BJ (cell line): ENCODE measurements around the gene SLC1A5. TPM values are rescaled to one million over a fixed set of nuclear protein-coding genes. Genes with fewer than 3 reads are reported as not detected.

Experiments used
- CTCF ChIA-PET: fragments of 350-600 bp; formaldehyde crosslinking; extraction: SDS; loops from one replicate; lab custom pipeline; 2021; ENCODE audit warnings: antibody characterized with exemption, inconsistent platforms; lab: Yijun Ruan, JAX
- POLR2A ChIA-PET: fragments of 300-600 bp; sonication (Branson Sonifier 250); formaldehyde crosslinking; extraction: SDS; loops from one replicate; lab custom pipeline; 2021; ENCODE audit warnings: antibody characterized with exemption; lab: Charles Lee
- DNase-seq: peaks from one replicate; pipeline ENCODE4 v3.0.0-alpha.2; 2011; ENCODE audit warnings: low read depth
- H3K27me3 ChIP-seq: 2 replicates; pipeline ENCODE4 v1.6.0; 2011; ENCODE audit warnings: low read length; ENCODE audit not compliant: control insufficient read depth, insufficient read depth
- H3K36me3 ChIP-seq: 2 replicates; pipeline ENCODE4 v1.5.1; 2011; ENCODE audit warnings: low read length; ENCODE audit not compliant: control insufficient read depth, insufficient read depth
- H3K4me3 ChIP-seq: 2 replicates; pipeline ENCODE4 v1.5.1; 2011; ENCODE audit warnings: low read depth, mild to moderate bottlenecking, control low read depth, low read length
- polyA plus RNA-seq: library from polyadenylated mRNA; depleted of rRNA; stranded (reverse); fragments of >200 nt; gene quantifications from 2 replicates; pipeline ENCODE4 v1.2.3, GENCODE V29; 2011
- TF ChIP-seq, protein P1 (sequence below): IDR thresholded peaks from 2 replicates; pipeline ENCODE4 v1.5.1; 2011; ENCODE audit warnings: low read depth, mild to moderate bottlenecking, control low read depth, inconsistent platforms, low read length, moderate library complexity; ENCODE audit not compliant: insufficient read depth

The SLC1A5 gene
- polyA plus RNA-seq, 1 experiment: 506 TPM

- no peak for DNase-seq
- H3K4me3 ChIP-seq: no peak overlapping the region
- ChIA-PET POLR2A (no interaction called here), CTCF (interaction anchor here (1.1 kb wide), 1 partner anchor 11 kb away, joined by 3 read pairs; no protein-coding TSS in a partner anchor)
- H3K27me3 ChIP-seq: no peaks in the 10 kb centered on the region
- H3K36me3 ChIP-seq: peaks cover 53% of the 10 kb centered on the region
- TF ChIP-seq, protein P1, sequence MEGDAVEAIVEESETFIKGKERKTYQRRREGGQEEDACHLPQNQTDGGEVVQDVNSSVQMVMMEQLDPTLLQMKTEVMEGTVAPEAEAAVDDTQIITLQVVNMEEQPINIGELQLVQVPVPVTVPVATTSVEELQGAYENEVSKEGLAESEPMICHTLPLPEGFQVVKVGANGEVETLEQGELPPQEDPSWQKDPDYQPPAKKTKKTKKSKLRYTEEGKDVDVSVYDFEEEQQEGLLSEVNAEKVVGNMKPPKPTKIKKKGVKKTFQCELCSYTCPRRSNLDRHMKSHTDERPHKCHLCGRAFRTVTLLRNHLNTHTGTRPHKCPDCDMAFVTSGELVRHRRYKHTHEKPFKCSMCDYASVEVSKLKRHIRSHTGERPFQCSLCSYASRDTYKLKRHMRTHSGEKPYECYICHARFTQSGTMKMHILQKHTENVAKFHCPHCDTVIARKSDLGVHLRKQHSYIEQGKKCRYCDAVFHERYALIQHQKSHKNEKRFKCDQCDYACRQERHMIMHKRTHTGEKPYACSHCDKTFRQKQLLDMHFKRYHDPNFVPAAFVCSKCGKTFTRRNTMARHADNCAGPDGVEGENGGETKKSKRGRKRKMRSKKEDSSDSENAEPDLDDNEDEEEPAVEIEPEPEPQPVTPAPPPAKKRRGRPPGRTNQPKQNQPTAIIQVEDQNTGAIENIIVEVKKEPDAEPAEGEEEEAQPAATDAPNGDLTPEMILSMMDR: no peak
Observed at GRCh38 chr19:46733690-46734292, 54.6 kb downstream of the SLC1A5 start.

GRCh38 chr19:46732966-46733689 is 55.3 kb downstream of the SLC1A5 start:
- no peak for DNase-seq
- POLR2A ChIA-PET: no interaction called here

GRCh38 chr19:46732172-46732938 is 56.0 kb downstream of the SLC1A5 start:
- Histone ChIP-seq H3K27me3 (no peaks in the 10 kb centered on the region), H3K4me3 (no peak overlapping the region), H3K36me3 (peaks cover 59% of the 10 kb centered on the region)
- DNase-seq: no peak
- POLR2A ChIA-PET: no interaction called here
- TF ChIP-seq, protein P1: no peak
- CTCF ChIA-PET: interaction anchor here (1.0 to 6.3 kb wide), 2 partner anchors 9 to 28 kb away, joined by 3 to 77 read pairs; partner anchors contain the start of gene FKRP

More at GRCh38 chr19:46732966-46733689, 55.3 kb downstream of the SLC1A5 start:
- TF ChIP-seq, protein P1: no peak
- Histone ChIP-seq H3K4me3 (no peak overlapping the region), H3K27me3 (no peaks in the 10 kb centered on the region), H3K36me3 (peaks cover 58% of the 10 kb centered on the region)
- CTCF ChIA-PET: no interaction called here

DNA sequence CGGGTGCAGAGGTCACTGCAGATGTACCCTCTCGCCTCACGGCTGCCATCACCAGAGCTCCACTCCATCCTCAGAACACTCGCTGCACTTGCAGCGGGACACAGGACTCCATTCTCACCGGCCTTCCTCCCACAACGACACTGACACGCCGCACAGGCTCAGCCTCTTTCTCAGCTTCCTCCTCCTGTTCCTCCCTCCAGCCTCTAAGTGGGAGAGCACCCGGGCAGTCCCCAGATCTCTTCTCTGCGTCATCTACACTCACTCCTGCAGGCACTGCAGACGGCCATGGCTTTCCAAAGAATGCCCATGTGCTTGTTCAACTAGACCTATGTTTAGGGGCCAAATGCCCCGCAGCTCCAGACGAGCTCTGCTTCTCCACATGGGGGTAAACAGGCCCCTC is 56.8 kb downstream of the SLC1A5 start:
- H3K27me3 ChIP-seq: no peaks in the 10 kb centered on the region
- peaks cover 57% of the 10 kb centered on the region for H3K36me3 ChIP-seq
- DNase-seq: no peak
- POLR2A ChIA-PET: no interaction called here
- TF ChIP-seq, protein P1: no peak
- CTCF ChIA-PET: interaction anchor here (0.6 to 6.3 kb wide), 5 partner anchors 10 to 44 kb away, joined by 3 to 77 read pairs (median 4); partner anchors contain the start of gene FKRP
- H3K4me3 ChIP-seq: no peak overlapping the region
